ENCODE data around the gene KCNJ10. TPM values are rescaled to one million over a fixed set of nuclear protein-coding genes. Genes with fewer than 3 reads are reported as not detected.

Gene KCNJ10
- total RNA-seq, 1 donor from 2014 or later, result not detected

DNA sequence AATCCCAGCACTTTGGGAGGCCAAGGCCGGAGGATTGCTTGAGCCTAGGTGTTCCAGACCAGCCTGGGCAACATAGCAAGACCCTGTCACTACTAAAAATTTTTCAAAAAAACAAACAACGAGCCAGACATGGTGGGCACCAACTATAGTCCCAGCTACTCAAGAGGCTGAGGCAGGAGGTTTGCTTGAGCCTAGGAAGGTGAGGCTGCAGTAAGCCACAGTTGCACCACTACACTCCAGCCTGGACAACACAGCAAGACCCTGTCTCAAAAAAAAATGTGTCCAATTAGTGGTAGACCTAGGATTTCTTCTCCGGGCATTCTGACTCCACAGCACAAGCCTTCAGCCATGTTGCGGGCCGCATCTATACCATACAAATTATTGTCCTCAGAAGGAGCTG lies 35.2 kb upstream of the KCNJ10 start:
- H3K9me3 Mint-ChIP-seq (ENCODE audit: unreplicated experiment), result no peaks in the 10 kb centered on the region
- H3K4me1 Mint-ChIP-seq (ENCODE audit: unreplicated experiment), result peaks cover 32% of the 10 kb centered on the region
- no peak for DNase-seq (ENCODE audit: low spot score)
- H3K36me3 Mint-ChIP-seq (ENCODE audit: low read depth, unreplicated experiment), result no peaks in the 10 kb centered on the region
- peaks cover 13% of the 10 kb centered on the region for H3K27me3 Mint-ChIP-seq (ENCODE audit: unreplicated experiment)
- no peak overlapping the region for H3K4me3 Mint-ChIP-seq (ENCODE audit: unreplicated experiment)
- H3K27ac Mint-ChIP-seq (ENCODE audit: unreplicated experiment), result no peak overlapping the region
- TF ChIP-seq CTCF (IDR thresholded peaks at IDR 0.05; ENCODE audit: unreplicated experiment), result no peak

DNA sequence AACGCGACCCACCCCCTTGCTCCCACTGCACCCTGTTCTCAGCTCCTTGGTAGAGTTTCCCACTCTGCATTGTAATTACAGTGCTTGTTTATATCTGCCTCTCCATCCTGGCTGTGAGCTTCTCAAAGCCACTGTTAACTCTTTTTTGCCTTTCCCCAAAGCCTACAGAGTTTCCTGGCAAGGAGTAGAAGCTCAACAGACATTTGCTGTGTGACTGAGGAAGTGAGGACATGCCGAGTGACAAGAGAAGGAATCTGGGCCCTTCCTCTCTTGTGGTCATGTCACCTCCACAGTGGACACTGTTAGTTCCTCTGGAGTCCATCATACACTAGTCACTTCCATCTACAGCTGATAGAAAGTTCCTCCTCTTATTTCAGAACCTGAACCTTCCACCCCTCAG lies 34.5 kb upstream of the KCNJ10 start:
- Mint-ChIP-seq H3K27me3 (ENCODE audit: unreplicated experiment) (peaks cover 11% of the 10 kb centered on the region), H3K4me3 (ENCODE audit: unreplicated experiment) (no peak overlapping the region), H3K4me1 (ENCODE audit: unreplicated experiment) (peaks cover 33% of the 10 kb centered on the region), H3K36me3 (ENCODE audit: low read depth, unreplicated experiment) (no peaks in the 10 kb centered on the region), H3K27ac (ENCODE audit: unreplicated experiment) (peak overlapping the region; percentile 83), H3K9me3 (ENCODE audit: unreplicated experiment) (no peaks in the 10 kb centered on the region)
- DNase-seq (ENCODE audit: low spot score), result no peak
- no peak for TF ChIP-seq CTCF (IDR thresholded peaks at IDR 0.05; ENCODE audit: unreplicated experiment)

DNA sequence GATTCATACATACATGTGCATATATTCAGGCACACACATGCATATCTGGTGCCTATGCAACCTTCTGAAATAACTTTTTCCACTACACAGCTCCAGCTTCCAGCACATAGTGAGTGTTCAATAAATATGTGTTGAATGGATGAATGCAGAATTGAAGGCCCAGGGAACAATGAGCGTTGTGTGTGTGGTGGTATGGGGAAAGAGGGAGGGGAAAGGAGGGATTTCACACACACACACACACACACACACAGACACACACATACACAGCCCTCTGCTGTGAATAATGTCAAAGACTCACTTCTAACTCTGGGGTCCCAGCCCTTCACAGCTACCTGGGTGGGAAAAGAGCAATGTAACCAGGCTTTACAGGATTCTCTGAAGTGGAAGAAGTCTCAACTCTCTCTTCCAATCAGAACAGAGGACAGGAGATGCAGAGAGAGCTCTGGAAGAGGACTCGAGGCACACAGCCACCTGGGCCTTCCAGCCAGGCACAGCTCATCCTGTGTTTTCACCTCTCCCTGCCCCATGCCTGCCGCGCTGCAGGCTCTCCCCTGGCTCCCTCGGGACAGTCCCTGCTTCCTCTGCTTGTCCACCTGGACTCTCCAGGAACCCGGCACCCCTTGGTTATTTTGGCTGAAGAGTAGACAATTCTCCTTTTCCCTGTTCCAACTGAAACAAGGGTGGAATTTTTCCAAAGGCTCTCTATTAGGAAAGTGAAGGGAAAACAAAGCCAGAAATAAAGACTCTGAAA lies 33.9 kb upstream of the KCNJ10 start:
- no peaks in the 10 kb centered on the region for H3K36me3 Mint-ChIP-seq (ENCODE audit: low read depth, unreplicated experiment)
- DNase-seq (ENCODE audit: low spot score), result no peak
- TF ChIP-seq CTCF (IDR thresholded peaks at IDR 0.05; ENCODE audit: unreplicated experiment), result no peak
- H3K27me3 Mint-ChIP-seq (ENCODE audit: unreplicated experiment), result peaks cover 8% of the 10 kb centered on the region
- H3K4me1 Mint-ChIP-seq (ENCODE audit: unreplicated experiment), result peaks cover 32% of the 10 kb centered on the region
- no peaks in the 10 kb centered on the region for H3K9me3 Mint-ChIP-seq (ENCODE audit: unreplicated experiment)
- no peak overlapping the region for H3K27ac Mint-ChIP-seq (ENCODE audit: unreplicated experiment)
- H3K4me3 Mint-ChIP-seq (ENCODE audit: unreplicated experiment), result no peak overlapping the region

- no peak for DNase-seq (ENCODE audit: low spot score)
- Mint-ChIP-seq H3K27ac (ENCODE audit: unreplicated experiment) (peak overlapping the region; percentile 4), H3K4me3 (ENCODE audit: unreplicated experiment) (no peak overlapping the region), H3K4me1 (ENCODE audit: unreplicated experiment) (peaks cover 33% of the 10 kb centered on the region), H3K36me3 (ENCODE audit: low read depth, unreplicated experiment) (no peaks in the 10 kb centered on the region), H3K9me3 (ENCODE audit: unreplicated experiment) (no peaks in the 10 kb centered on the region), H3K27me3 (ENCODE audit: unreplicated experiment) (peaks cover 13% of the 10 kb centered on the region)
- no peak for TF ChIP-seq CTCF (IDR thresholded peaks at IDR 0.05; ENCODE audit: unreplicated experiment)
Measured at GRCh38 chr1:160101717-160102522, 32.0 kb upstream of the KCNJ10 start.
